Epithelial cell of esophagus (primary cell): ENCODE measurements around the gene TBL3.
A peak's percentile ranks its signal among the peaks of the same experiment; 100 is the strongest.

Experiments used
- DNase-seq: peaks from one replicate; pipeline ENCODE4 v3.0.0; 2010; ENCODE audit warnings: low read depth
- H3K4me3 ChIP-seq: 2 replicates; pipeline ENCODE4 v1.5.1; 2011; ENCODE audit warnings: mild to moderate bottlenecking, low read length, control low read depth
- TF ChIP-seq, protein P1 (sequence below): IDR thresholded peaks from 2 replicates; pipeline ENCODE4 v1.5.1; 2011; ENCODE audit warnings: low read depth, mild to moderate bottlenecking, low read length, control low read depth, inconsistent platforms; ENCODE audit not compliant: insufficient read depth; ENCODE audit errors: missing control alignments

TBL3 gene

DNA sequence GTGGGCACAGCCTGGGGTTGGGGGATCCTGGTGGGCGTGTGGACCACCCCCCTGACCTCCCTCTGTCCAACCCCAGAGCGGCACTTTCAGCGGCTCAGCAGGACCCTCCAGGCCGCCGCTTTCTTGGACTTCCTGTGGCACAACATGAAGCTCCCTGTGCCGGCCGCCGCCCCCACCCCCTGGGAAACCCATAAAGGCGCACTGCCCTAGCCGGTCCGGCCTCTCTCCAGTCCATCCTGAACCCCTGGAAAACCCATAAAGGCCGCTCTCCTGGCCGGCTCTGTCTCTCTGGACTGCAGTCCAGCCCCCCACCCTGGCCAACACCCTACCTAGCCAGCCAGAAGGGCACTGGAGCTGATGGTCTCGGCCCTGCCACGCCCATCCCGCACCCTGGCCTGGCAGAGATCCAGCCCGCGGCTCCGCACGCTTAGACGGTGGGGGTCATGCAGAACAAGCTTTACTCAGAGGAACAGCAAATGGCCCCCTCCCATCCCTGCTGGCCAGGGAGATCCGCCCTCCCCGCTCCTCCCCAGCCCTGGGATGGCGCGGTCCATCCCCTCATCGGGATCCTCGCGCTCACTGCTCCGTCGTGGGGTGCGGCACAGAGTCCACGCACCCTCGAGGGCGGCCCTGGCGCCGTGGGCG, 6.7 kb downstream of the TBL3 start:
- TF ChIP-seq, protein P1, sequence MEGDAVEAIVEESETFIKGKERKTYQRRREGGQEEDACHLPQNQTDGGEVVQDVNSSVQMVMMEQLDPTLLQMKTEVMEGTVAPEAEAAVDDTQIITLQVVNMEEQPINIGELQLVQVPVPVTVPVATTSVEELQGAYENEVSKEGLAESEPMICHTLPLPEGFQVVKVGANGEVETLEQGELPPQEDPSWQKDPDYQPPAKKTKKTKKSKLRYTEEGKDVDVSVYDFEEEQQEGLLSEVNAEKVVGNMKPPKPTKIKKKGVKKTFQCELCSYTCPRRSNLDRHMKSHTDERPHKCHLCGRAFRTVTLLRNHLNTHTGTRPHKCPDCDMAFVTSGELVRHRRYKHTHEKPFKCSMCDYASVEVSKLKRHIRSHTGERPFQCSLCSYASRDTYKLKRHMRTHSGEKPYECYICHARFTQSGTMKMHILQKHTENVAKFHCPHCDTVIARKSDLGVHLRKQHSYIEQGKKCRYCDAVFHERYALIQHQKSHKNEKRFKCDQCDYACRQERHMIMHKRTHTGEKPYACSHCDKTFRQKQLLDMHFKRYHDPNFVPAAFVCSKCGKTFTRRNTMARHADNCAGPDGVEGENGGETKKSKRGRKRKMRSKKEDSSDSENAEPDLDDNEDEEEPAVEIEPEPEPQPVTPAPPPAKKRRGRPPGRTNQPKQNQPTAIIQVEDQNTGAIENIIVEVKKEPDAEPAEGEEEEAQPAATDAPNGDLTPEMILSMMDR, result no peak
- H3K4me3 ChIP-seq, result peak overlapping the region; percentile 42
- DNase-seq, result no peak

DNA sequence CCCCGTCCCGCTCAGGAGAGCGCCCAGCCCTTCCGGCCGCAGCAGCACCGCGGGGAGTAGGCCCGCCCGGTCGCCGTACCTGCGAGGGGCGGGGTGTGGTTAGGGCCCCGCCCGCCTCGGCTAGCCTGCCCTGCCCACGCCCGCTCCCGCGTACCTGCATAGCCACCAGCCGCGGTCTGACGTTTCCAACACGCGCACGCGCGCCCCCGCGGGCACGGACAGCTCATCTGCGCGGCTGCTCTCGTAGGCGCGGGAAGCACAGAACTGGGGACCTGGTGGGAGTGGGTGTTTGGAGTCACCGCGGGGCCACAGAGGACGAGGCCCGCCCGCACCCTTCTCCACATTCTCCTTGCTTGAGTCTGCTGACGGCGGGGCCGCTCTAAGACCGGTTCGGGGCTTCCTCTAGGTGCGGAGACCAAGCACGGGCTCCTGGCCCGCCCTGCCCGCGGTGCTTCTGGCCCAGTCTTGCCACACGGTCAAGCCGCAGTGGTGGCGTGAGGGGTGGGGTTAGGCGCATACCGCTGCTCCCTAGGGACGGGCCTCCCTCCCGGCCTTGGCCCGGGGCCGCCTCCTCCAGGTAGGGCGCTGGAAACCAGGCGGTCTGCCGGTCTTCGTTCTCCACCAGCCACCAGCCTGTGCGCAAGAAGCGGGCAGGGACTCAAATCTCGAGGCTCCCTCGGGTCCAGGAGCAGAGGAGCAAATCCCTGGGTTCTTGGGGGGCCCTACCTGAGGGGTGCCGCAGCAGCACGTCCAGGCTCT, 7.6 kb downstream of the TBL3 start:
- DNase-seq, result peak; percentile 97
- peak overlapping the region; percentile 46 for H3K4me3 ChIP-seq
- TF ChIP-seq, protein P1, result no peak

DNA sequence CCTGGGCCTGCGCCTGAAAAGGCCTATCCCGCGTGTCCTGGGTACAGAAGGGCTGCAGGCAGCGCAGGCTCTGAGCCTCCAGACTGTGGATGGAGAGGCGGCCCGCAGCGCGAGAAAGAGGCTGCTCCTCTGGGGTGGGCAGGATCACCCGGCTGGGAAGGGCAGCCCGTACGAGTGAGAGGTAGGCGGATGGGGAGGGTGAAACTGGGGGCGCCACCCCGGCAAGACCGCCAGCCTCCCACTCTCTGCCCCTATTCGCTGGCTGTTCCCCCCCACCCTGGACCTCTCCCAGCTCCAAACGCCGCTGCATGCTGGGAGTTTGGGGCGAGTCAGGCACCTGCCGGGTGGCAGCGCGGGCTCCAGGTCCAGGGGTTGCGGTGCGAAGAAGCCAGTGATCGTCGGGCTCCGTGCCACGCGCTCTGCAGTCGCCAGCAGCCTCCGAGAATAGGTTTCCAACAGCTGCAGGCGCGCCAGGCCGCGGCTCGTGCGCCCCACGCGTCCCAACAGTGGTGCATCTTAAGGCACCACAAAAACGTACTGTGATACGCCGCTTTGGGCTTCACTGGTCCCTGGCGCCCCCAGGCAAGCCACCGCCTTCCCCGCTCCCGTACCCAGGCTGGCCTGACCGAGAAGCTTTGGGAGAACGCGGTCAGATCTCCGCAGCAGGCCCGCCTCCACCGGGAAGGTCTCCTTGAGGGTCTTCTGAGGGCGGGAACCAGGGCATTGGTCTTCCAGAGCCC, 8.3 kb downstream of the TBL3 start:
- TF ChIP-seq, protein P1, result no peak
- peak; percentile 26 for DNase-seq
- H3K4me3 ChIP-seq, result peak overlapping the region; percentile 46

DNA sequence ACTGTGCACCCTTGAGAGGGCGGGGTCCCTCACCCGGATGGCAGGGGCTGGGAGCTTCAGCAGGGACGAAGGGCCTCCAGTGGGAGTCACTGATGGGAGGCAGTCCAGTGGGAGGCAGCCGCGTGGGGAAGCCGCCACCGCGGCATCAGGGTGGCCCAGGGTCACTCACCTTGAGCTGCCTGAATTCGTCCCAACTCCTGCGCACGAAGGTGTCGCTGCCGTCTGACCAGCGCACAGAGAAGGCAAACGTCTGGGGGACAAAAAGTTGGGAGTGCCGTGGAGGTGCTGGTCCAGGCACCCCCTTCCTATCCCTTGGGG, 8.9 kb downstream of the TBL3 start:
- TF ChIP-seq, protein P1, result no peak
- H3K4me3 ChIP-seq, result no peak overlapping the region
- DNase-seq, result no peak

DNA sequence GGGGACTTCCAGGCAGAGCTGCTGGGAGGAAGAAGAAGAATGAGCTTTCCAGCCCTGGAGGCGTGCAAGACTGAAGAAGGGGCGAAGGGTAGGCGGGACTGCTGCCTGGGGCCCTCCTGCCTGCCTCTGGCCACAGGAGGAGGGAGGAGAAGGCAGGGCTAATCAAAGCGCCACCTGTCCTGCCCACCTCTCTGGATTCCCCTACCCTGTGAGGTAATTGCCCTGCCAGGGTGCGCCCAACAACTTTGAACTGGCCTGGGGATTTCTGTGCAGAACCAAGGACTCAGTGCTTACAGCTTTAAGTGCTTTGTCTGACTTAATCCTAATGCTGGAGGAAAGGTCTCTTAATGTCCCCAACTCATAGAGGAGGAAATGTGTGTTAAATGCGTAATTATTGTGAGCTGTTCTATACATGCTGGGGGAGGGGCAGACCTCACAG, 9.6 kb downstream of the TBL3 start, which contains the start of gene NOXO1:
NOXO1 (minus strand) TSS at position 72 of the 439 bp plus-strand sequence. CDS start 290 bp downstream, outside the sequence.
- TF ChIP-seq, protein P1, result no peak
- H3K4me3 ChIP-seq, result peak within 1 kb of the TSS; percentile 46
- no peak for DNase-seq

DNA sequence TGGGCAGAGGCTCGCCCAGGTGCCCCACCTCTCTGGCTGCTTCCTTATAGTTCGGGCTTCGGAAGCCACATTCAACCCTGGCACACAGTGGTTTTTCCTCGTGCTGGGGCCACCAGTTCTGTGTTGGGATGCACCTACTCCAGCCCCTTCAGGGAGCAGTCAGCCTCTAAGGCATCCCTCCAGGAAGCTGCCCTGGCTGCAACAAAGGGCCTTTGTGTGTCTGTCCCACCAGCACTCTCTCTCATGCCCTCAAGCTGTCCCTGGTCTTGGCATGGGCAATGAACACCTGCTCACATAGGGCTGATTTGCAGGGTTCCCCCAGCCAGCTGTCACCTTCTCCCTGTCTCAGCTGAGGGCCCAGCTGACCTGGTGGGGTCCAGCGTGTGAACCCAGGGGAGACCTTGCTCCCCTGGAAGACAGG, 10.2 kb downstream of the TBL3 start:
- peak; percentile 28 for DNase-seq
- TF ChIP-seq, protein P1, result no peak
- no peak overlapping the region for H3K4me3 ChIP-seq
